SHP77 treated with DMSO at 0.1 percent for 48 hours (cell line): Measurements from ENCODE around the gene TXNDC2.
"Not testable (repeated sequence)": the region's sequence is repeated elsewhere in the genome, so short reads cannot be mapped to it uniquely, and the experiment has no call there.

Source experiments
- DNase-seq: peaks from one replicate; lab custom pipeline; 2025; lab: John Stamatoyannopoulos, UW

TXNDC2 gene

GRCh38 chr18:9885170-9886004 is at the start of gene TXNDC2:
Gene TXNDC2, plus strand, starts transcription at chr18:9885973. Its CDS starts 708 bp downstream, at chr18:9886681.
- DNase-seq, result no peak

GRCh38 chr18:9838144-9838877 is 47.5 kb upstream of the TXNDC2 start:
- no peak for DNase-seq

GRCh38 chr18:9839211-9839610 is 46.6 kb upstream of the TXNDC2 start:
- DNase-seq, result no peak

- no peak for DNase-seq
These were observed 45.9 kb upstream of the TXNDC2 start for GRCh38 chr18:9839853-9840252.

- no peak for DNase-seq
These were observed 44.0 kb upstream of the TXNDC2 start for GRCh38 chr18:9841752-9842151.

GRCh38 chr18:9842448-9842847 is 43.3 kb upstream of the TXNDC2 start:
- DNase-seq, result no peak

GRCh38 chr18:9845256-9845655 is 40.5 kb upstream of the TXNDC2 start:
- no peak for DNase-seq

- no peak for DNase-seq
These were observed 39.4 kb upstream of the TXNDC2 start for GRCh38 chr18:9846162-9846925.

GRCh38 chr18:9848170-9848879 is 37.4 kb upstream of the TXNDC2 start:
- no peak for DNase-seq

- DNase-seq, result no peak
These were observed 36.1 kb upstream of the TXNDC2 start for GRCh38 chr18:9849407-9850283.

GRCh38 chr18:9850309-9850708 is 35.5 kb upstream of the TXNDC2 start:
- no peak for DNase-seq

GRCh38 chr18:9851511-9851910 is 34.3 kb upstream of the TXNDC2 start:
- no peak for DNase-seq

GRCh38 chr18:9852266-9853081 is 33.3 kb upstream of the TXNDC2 start:
- DNase-seq, result no peak

GRCh38 chr18:9854801-9855676 is 30.7 kb upstream of the TXNDC2 start:
- no peak for DNase-seq

GRCh38 chr18:9855681-9856080 is 30.1 kb upstream of the TXNDC2 start:
- DNase-seq, result no peak

- DNase-seq, result no peak
These were observed 29.7 kb upstream of the TXNDC2 start for GRCh38 chr18:9856092-9856491.

GRCh38 chr18:9857479-9857998 is 28.2 kb upstream of the TXNDC2 start:
- not testable (repeated sequence) for DNase-seq

- no peak for DNase-seq
These were observed 27.1 kb upstream of the TXNDC2 start for GRCh38 chr18:9858642-9859041.

- DNase-seq, result no peak
These were observed 26.5 kb upstream of the TXNDC2 start for GRCh38 chr18:9859232-9859631.
